GM23338 (cell line): Measurements from ENCODE around the gene IQCM.

ENCODE experiments used
- EZH2 ChIP-seq: fragments of 200-600 bp; sonication (generic); IDR thresholded peaks from one replicate; pipeline ENCODE4 v1.8.0; 2017; ENCODE audit warnings: antibody characterized with exemption, mild to moderate bottlenecking, low read depth; ENCODE audit not compliant: unreplicated experiment
- EZH2phosphoT487 ChIP-seq: fragments of 200-600 bp; sonication (generic); IDR thresholded peaks from one replicate; pipeline ENCODE4 v1.8.1; 2018; ENCODE audit warnings: antibody characterized with exemption; ENCODE audit not compliant: unreplicated experiment
- JUNB ChIP-seq: IDR thresholded peaks from one replicate; pipeline ENCODE4 v1.6.1; 2016; ENCODE audit warnings: antibody characterized with exemption; ENCODE audit not compliant: unreplicated experiment
- POLR2AphosphoS5 ChIP-seq: IDR thresholded peaks from 2 replicates; pipeline ENCODE4 v1.6.1; 2016; ENCODE audit warnings: antibody characterized with exemption, low read depth
- STAT1 ChIP-seq: IDR thresholded peaks from one replicate; pipeline ENCODE4 v1.6.1; 2016; ENCODE audit warnings: antibody characterized with exemption; ENCODE audit not compliant: unreplicated experiment
- TF ChIP-seq, protein P1 (sequence below), 2 experiments: fragments of 200-600 bp in 1 of 2; sonication (generic) in 1 of 2; conservative IDR thresholded peaks; 2 replicates each; pipeline versions ENCODE4 v1.5.1 to v1.6.1; 2016 to 2017; ENCODE audit warnings: antibody characterized with exemption in 2 of 2, low read depth in 2 of 2, mild to moderate bottlenecking in 2 of 2, moderate library complexity in 1 of 2
- TF ChIP-seq, protein P2 (sequence below): IDR thresholded peaks from one replicate; pipeline ENCODE4 v1.6.1; 2018; ENCODE audit warnings: antibody characterized with exemption; ENCODE audit not compliant: unreplicated experiment

DNA sequence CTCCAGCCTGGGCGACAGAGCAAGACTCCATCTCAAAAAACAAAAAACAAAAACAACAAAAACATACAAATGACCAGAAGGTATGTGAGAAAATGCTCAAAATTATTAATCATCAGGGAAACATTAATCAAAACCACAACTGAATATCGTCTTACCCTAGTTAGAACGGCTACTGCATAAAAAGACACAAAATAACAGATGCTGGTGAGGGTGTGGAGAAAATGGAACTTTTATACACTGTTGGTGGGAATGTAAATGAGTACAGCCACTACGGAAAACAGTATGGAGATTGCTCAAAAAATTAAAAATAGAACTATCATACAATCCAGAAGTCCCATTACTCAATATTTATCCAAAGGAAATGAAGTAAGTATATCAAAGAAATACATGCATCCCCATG lies 27.3 kb downstream of the IQCM start:
- TF ChIP-seq, protein P1, sequence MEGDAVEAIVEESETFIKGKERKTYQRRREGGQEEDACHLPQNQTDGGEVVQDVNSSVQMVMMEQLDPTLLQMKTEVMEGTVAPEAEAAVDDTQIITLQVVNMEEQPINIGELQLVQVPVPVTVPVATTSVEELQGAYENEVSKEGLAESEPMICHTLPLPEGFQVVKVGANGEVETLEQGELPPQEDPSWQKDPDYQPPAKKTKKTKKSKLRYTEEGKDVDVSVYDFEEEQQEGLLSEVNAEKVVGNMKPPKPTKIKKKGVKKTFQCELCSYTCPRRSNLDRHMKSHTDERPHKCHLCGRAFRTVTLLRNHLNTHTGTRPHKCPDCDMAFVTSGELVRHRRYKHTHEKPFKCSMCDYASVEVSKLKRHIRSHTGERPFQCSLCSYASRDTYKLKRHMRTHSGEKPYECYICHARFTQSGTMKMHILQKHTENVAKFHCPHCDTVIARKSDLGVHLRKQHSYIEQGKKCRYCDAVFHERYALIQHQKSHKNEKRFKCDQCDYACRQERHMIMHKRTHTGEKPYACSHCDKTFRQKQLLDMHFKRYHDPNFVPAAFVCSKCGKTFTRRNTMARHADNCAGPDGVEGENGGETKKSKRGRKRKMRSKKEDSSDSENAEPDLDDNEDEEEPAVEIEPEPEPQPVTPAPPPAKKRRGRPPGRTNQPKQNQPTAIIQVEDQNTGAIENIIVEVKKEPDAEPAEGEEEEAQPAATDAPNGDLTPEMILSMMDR (conservative IDR thresholded peaks at IDR 0.05; ENCODE audit: low read depth in 2 of 2) = no peak
- TF ChIP-seq POLR2AphosphoS5 (no peak), EZH2 (no peak), JUNB (no peak), STAT1 (no peak), EZH2phosphoT487 (no peak)
- TF ChIP-seq, protein P2, sequence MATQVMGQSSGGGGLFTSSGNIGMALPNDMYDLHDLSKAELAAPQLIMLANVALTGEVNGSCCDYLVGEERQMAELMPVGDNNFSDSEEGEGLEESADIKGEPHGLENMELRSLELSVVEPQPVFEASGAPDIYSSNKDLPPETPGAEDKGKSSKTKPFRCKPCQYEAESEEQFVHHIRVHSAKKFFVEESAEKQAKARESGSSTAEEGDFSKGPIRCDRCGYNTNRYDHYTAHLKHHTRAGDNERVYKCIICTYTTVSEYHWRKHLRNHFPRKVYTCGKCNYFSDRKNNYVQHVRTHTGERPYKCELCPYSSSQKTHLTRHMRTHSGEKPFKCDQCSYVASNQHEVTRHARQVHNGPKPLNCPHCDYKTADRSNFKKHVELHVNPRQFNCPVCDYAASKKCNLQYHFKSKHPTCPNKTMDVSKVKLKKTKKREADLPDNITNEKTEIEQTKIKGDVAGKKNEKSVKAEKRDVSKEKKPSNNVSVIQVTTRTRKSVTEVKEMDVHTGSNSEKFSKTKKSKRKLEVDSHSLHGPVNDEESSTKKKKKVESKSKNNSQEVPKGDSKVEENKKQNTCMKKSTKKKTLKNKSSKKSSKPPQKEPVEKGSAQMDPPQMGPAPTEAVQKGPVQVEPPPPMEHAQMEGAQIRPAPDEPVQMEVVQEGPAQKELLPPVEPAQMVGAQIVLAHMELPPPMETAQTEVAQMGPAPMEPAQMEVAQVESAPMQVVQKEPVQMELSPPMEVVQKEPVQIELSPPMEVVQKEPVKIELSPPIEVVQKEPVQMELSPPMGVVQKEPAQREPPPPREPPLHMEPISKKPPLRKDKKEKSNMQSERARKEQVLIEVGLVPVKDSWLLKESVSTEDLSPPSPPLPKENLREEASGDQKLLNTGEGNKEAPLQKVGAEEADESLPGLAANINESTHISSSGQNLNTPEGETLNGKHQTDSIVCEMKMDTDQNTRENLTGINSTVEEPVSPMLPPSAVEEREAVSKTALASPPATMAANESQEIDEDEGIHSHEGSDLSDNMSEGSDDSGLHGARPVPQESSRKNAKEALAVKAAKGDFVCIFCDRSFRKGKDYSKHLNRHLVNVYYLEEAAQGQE = no peak
